Stimulated activated CD4-positive, alpha-beta T cell treated with anti-CD3 and anti-CD28 coated beads, Interleukin-15, amount 100 ng/mL, for 48 hours (primary cell): ENCODE measurements around the gene GALNT4.

Experiments
- DNase-seq, 2 donors: peaks; one replicate each; pipeline ENCODE4 v3.0.0-alpha.2; 2020; ENCODE audit warnings: low read depth in 2 of 2

GALNT4 gene

DNA sequence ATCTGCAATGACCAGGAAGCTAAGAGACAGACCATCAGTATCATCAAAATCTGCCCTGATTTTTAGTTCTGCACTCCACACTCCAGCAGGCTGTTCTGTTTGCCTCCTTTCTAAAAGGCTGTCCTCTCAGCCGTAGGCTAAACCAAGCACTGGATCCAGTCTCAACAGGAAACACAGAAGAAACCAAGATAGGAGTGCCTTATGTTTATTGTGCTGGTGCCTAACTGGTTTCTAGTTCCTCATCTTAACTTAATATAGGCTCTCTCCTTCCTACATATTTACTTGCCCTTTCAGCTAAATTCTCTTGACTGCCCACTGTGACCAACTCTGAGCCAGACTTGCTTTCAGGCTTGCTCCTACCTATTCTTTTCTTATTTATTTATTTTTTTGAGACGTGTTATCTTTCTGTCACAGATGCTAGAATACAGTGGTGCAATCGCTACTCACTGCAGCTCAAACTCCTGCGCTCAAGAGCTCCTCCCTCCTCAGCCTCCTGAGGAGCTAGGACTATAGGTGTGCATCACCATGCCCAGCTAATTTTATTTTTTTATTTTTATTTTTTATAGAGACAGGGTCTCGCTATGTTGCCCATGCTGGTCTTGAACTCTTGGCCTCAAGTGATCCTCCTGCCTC is 30.8 kb downstream of the GALNT4 start:
- DNase-seq, result no peak

DNA sequence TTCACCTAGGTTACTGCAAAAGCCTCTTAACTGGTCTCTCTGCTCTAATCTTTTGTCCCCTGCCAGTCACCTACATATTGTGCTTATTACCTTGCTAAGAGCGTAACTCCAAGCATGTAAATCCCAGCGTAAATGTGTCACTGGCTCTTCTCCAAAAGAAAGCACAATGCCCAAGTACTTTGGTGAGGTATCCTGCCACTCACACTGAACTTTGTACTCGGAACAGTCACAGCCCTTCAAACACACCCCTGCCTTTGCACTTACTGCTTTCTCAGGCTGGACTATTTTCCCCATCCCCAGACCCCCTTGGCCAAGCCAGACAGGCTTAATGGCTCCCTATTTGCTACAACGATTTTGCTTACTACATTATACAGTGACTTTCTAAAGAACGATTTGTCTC is 31.7 kb downstream of the GALNT4 start:
- DNase-seq, result no peak

DNA sequence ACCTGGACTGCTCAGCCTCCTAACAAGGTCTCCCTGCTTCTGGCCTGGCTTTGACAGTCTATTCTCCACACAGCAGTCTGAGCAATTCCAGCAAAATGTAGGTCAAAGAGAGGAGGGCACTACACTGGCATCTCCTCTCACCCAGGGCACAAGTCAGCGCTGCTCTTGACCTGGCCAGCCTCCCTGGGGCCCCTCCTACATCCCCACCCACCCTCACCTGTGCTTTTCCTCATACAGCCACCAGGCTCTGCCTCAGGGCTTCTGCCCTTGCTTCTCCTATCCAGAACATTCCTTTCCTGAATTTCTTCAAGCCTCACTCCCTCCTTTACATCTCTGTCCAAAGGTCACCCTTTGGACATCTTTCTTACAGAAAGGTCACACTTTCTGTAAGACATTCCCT is 33.7 kb downstream of the GALNT4 start:
- DNase-seq, result no peak

DNA sequence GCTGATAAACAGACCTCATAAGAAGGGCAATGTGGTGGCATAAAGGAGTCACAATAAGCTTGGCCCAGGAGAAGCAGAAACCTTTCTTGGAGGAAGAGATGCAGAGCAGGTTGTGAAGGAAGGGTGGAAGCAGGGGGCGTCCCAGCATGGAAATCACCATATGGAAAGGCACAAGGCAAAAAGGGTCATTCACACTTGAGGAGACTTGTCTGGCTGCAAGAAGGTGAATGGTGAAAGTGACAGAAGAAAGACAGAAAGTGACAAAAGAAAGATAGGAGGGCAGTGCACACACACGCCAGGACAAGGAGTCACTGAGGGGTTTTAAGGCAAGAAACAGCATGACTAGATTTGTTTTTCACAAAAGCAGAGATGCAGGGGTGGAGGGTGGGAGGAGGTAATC is 38.3 kb downstream of the GALNT4 start:
- DNase-seq, result no peak

DNA sequence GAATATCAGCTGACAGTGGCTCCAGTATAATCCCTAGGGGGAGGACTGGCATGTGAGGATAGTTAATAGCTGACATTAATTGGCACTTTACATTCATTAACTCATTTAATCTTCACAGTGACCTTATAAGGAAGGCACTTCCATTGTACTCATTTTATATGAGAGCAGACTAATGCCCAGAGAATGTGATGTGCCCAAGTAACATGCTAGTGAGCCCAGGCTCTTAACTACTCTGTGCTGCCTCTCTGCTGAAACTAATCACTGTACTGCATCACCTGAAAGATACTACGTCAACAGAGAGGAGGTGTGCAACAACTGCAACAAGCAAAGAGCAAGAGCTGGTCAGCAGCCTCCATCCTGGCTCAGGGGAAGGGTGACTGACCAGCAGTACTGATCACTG is 40.1 kb downstream of the GALNT4 start:
- DNase-seq, result no peak

DNA sequence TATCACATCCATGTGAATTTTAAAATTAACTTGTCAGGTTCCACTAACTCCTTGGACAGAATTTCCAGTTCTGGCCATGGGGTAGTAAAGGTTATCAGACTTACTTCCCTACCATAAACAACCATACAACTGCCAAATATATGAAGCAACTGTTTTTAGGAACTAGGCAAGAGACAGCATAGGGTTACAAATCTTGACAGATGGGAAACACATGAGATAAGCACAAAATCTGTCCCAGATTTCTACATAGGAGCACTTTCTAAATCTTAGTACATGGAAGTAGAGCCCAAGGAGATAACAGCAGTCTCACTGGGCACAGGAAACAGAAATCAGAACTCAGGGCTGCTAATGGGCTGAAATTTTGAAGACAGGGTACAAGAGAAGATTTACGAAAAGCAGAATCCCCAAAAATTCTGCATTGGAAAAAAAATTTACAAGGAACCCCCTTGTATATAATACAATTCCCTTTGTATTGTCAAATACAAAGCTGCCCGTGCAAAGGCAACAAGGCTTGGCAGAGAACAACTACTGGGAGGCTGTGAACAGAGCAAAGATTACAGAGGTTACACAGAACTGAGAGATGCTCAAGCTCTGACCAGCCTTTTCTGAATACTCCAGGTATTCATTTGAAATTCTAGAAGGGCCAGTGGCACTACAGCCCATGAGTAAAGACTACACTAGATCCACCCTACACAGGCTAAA is 43.2 kb downstream of the GALNT4 start:
- DNase-seq, result no peak

DNA sequence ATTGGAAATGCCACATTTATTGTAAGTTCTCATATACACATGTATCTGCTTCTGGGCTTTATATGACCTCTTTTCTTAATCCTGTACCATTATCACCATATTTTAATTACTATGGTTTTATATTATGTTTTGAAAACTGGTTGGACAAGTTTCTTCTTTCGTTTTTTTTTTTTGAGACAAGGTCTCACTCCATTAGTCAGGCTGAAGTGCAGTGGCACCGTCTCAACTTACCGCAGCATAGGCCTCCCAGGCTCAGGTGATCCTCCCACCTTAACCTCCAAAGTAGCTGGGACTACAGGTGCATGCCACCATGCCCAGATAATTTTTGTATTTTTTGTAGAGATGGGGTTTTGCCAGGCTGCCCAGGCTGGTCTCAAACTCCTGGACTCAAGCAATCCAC is 44.6 kb downstream of the GALNT4 start:
- DNase-seq, result no peak

DNA sequence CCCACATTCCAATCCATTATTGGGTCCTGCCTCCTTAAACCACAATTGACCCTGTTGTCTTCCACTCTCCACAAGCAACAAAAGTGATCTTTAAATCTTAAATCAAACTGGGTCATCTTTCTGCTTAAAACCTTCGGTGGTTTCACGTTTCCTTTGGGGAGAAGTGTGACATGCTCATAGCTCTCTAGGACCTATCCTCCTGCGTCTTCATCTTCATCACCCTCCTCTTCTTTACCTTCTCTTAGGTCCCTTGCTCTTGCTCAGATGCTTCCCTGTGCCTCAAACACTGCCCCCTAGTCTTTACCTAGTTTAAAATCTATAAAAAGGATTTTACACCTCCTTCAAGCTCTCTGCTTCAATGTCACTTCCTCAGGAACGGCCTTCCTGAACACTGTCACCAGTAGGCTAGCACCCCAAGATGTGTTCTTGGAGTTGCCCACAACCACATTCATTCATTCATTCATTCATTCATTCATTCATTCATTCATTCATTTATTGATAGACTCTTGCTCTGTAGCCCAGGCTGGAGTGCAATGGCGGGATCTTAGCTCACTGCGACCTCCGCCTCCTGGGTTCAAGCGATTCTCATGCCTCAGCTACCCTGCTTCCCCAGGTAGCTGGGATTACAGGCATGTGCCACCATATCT is 46.8 kb downstream of the GALNT4 start:
- no peak for DNase-seq

DNA sequence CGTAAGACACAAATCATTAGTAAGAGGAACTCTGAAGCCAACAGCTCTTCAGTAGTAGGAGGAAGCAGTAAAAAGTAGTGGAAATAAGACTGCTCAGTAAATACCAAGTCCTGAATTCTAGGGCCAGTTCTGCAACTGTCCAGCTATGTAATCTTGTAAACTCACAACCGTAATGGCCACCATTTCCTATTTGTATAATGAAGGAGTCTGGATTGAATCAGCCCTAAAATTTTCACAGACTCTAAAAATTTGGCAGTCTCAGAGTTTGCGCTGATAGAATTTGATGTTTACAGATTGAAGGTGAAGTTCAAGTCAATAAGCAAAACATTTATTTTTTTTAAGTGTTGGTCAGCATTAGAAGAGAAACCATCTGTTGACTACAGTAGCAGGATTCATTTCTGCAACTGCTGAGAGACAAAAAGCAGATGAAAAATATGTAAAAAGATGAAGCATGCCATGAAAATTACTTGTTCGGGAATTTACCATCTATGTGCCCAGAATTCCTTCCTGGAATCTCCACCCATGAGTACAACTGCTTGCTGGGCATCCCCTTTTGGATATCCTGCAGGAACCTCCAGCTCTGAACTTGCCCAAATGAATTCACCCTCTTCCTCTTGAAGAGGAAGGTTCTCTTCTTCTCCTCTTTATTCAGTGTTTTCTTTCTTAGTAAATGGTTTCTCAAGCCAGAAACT is 47.5 kb downstream of the GALNT4 start:
- no peak for DNase-seq

DNA sequence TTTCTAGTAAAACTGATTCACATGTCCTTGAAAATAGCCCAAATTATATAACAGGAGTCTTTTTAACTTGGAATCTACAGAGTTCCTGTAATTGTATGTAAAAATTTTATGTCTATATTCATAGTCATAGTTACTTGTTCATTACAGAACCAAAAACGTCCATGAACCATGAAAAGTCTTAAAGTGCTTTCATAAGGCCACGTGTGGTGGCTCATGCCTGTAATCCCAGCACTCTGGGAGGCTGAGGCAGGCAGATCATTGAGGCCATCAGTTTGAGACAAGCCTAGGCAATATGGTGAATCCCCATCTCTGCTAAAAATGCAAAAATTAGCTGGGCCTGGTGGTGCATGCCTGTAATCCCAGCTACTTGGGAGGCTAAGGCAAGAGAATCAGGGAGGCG is 48.4 kb downstream of the GALNT4 start:
- no peak for DNase-seq

DNA sequence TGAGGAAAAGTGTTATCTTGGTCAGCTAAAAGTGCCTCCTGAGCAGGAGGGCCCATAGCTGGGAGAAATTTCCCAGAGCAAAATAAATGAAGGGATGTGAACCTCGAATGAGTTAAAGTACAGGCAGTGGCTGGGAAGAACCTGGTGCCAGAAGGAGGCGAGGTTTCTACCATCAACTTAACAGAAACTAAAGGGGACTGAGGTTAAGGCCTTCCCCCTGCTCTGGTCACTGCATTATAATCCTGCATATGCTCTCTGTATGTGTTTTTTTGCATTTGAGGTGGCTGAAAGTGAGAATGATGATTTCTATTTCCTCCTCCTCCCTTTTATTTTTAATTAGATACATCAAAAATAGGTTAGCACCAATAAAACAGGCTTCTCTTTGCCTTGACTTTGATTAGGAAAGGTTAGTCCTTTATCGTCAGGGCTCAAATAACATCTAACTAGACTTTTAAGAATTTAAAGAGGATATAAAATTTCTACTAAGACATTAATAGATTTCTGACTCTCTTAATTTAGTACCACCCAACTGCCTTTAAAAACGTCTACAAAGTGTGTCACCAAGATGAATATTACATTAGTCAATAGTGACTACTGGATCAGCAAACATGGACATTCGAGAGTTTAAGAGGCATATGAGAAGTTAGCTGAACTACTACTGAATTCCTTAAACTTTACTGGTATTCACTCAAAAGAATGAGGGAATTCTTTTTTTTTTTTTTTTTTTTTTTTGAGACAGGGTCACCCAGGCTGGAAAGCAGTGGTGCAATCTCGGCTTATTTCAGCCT is 49.2 kb downstream of the GALNT4 start:
- no peak for DNase-seq

DNA sequence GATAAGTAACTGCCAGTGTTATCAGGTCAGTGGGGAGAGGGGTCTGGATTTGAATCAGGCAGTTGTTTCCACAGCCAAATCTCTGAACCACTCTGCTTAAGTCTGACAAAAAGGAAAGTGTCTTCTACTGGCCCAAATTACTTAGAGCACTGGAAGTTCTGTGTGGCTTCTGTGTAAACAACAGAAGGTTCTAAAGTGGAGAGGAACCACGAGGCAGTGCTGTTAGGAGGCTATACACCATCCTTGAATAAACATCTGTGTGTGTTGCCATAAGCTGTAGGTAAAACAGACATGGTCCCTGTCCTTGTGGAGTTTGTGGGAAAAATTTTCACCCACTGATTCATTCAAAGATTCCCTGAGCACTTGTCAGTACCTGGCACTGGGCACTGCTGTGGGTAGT is 50.0 kb downstream of the GALNT4 start:
- no peak for DNase-seq
